Measurements from ENCODE around the gene LCT.
A peak's percentile ranks its signal among the peaks of the same experiment; 100 is the strongest.
"Not testable (repeated sequence)": the region's sequence is repeated elsewhere in the genome, so short reads cannot be mapped to it uniquely, and the experiment has no call there.

Gene LCT

GRCh38 chr2:135798275-135798705 lies 38.7 kb downstream of the LCT start:
- no peak for DNase-seq (ENCODE audit: low read depth in 2 of 3, low spot score in 2 of 3)

GRCh38 chr2:135797497-135798274 lies 39.3 kb downstream of the LCT start:
- DNase-seq (ENCODE audit: low read depth in 2 of 3, low spot score in 2 of 3): peak; percentile 47 to 66 (median 54)

GRCh38 chr2:135796606-135797005 lies 40.4 kb downstream of the LCT start:
- no peak for DNase-seq (ENCODE audit: low read depth in 2 of 3, low spot score in 2 of 3)

GRCh38 chr2:135795641-135796040 lies 41.3 kb downstream of the LCT start:
- not testable (repeated sequence) for DNase-seq (ENCODE audit: low read depth in 2 of 3, low spot score in 2 of 3)

- DNase-seq (ENCODE audit: low read depth in 2 of 3, low spot score in 2 of 3): no peak
Measured at GRCh38 chr2:135792401-135793150, 44.4 kb downstream of the LCT start.

GRCh38 chr2:135791418-135792190 lies 45.4 kb downstream of the LCT start:
- no peak for DNase-seq (ENCODE audit: low read depth in 2 of 3, low spot score in 2 of 3)

- DNase-seq (ENCODE audit: low read depth in 2 of 3, low spot score in 2 of 3): no peak
Measured at GRCh38 chr2:135790423-135790822, 46.6 kb downstream of the LCT start.

GRCh38 chr2:135786823-135787222 lies 50.2 kb downstream of the LCT start:
- DNase-seq (ENCODE audit: low read depth in 2 of 3, low spot score in 2 of 3): no peak

- no peak for DNase-seq (ENCODE audit: low read depth in 2 of 3, low spot score in 2 of 3)
Measured at GRCh38 chr2:135785032-135785431, 52.0 kb downstream of the LCT start.

- DNase-seq (ENCODE audit: low read depth in 2 of 3, low spot score in 2 of 3): no peak
Measured at GRCh38 chr2:135783439-135783838, 53.5 kb downstream of the LCT start.

- no peak for DNase-seq (ENCODE audit: low read depth in 2 of 3, low spot score in 2 of 3)
Measured at GRCh38 chr2:135782231-135782630, 54.8 kb downstream of the LCT start.

- no peak for DNase-seq (ENCODE audit: low read depth in 2 of 3, low spot score in 2 of 3)
Measured at GRCh38 chr2:135776367-135776766, 60.6 kb downstream of the LCT start.

GRCh38 chr2:135775420-135775819 lies 61.6 kb downstream of the LCT start:
- DNase-seq (ENCODE audit: low read depth in 2 of 3, low spot score in 2 of 3): no peak

GRCh38 chr2:135773917-135774316 lies 63.1 kb downstream of the LCT start:
- DNase-seq (ENCODE audit: low read depth in 2 of 3, low spot score in 2 of 3): no peak

GRCh38 chr2:135773319-135773718 lies 63.7 kb downstream of the LCT start:
- DNase-seq (ENCODE audit: low read depth in 2 of 3, low spot score in 2 of 3): no peak

- no peak for DNase-seq (ENCODE audit: low read depth in 2 of 3, low spot score in 2 of 3)
Measured at GRCh38 chr2:135768863-135769262, 68.1 kb downstream of the LCT start.

- DNase-seq (ENCODE audit: low read depth in 2 of 3, low spot score in 2 of 3): no peak
Measured at GRCh38 chr2:135762530-135762929, 74.5 kb downstream of the LCT start.

GRCh38 chr2:135762022-135762421 lies 75.0 kb downstream of the LCT start:
- DNase-seq (ENCODE audit: low read depth in 2 of 3, low spot score in 2 of 3): no peak

GRCh38 chr2:135756692-135757091 lies 80.3 kb downstream of the LCT start:
- no peak for DNase-seq (ENCODE audit: low read depth in 2 of 3, low spot score in 2 of 3)

GRCh38 chr2:135755573-135755972 lies 81.4 kb downstream of the LCT start:
- DNase-seq (ENCODE audit: low read depth in 2 of 3, low spot score in 2 of 3): no peak

GRCh38 chr2:135745545-135745944 lies 91.4 kb downstream of the LCT start:
- DNase-seq (ENCODE audit: low read depth in 2 of 3, low spot score in 2 of 3): no peak

Measured in activated CD8-positive, alpha-beta memory T cell treated with anti-CD3 and anti-CD28 coated beads for 48 hours (primary cell).